ENCODE measurements around the gene RPL39. TPM values are rescaled to one million over a fixed set of nuclear protein-coding genes. Genes with fewer than 3 reads are reported as not detected.

The RPL39 gene
- total RNA-seq, 2 donors from 2014 or later, result 497 to 592 TPM

DNA sequence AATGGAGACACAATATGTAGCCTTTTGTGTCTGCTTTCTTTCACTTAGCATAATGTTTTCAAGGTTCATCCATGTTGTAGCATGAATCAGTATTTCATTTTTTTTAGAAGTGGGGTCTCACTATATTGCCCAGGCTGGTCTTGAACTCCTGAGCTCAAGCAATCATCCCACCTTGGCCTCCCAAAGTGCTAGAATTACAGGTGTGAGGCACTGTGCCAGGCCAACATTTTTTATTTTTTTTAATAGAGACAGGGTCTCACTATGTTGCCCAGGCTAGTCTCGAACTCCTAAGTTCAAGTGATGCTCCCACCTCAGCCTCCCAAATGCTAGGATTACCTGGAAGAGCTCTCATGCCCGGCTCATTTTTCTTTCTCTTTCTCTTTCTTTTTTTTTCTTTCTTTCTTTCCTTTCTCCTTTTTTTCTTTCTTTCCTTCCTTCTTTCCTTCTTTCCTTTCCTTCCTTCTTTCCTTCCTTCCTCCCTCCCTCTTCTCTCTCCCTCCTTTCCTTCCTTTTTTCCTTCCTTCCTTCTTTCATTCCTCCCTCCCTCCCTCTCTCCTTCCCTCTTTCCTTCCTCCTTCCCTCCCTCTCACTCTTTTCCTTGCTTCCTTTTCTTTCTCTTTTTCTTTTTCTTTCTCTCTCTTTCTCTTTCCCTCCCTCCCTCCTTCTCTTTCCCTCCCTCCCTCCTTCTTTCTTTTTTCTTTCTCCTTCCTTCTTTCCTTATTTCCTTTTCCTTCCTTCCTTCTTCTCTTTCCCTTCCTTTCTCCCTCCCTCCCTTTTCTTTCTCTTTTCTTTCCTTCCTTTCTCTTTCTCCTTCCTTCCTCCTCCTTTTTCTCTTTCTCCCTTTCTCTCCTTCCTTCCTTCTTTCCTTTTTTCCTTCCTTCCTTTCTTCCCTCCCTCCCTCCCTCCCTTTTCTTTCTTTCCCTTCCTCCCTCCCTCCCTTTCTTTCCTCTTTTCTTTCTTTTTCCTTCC, 10.1 kb upstream of the RPL39 start:
- no peaks in the 10 kb centered on the region for H3K27me3 ChIP-seq
- DNase-seq, result no peak
- H3K36me3 ChIP-seq (replicated peaks in 1 of 2; ENCODE audit: insufficient read depth in 1 of 2, low read depth in 2 of 2), result no peaks in the 10 kb centered on the region
- no peak for TF ChIP-seq POLR2A (IDR thresholded peaks at IDR 0.05)
- H3K9me3 ChIP-seq, result no peaks in the 10 kb centered on the region
- intact Hi-C loops (cut with DNase I), result no loop called here
- H3K27ac ChIP-seq, result no peak overlapping the region
- H3K4me3 ChIP-seq, result no peak overlapping the region
- WGBS, 2 donors, result 94 to 100% methylated on average over 1 to 2 of the region's 2 CpGs
- no peaks in the 10 kb centered on the region for H3K4me1 ChIP-seq
- ATAC-seq, result no peak

- intact Hi-C loops (cut with DNase I), result no loop called here
- Histone ChIP-seq H3K9me3 (no peaks in the 10 kb centered on the region), H3K36me3 (replicated peaks in 1 of 2; ENCODE audit: insufficient read depth in 1 of 2, low read depth in 2 of 2) (no peaks in the 10 kb centered on the region), H3K27ac (peak overlapping the region; percentile 25 to 97 (median 90)), H3K4me1 (peaks cover 34% of the 10 kb centered on the region), H3K27me3 (no peaks in the 10 kb centered on the region), H3K4me3 (peak overlapping the region in 1 of 2 donors; percentile 56)
- peak in 3 of 4 donors; percentile 19 to 35 (median 31) for DNase-seq
- peak; percentile 45 for ATAC-seq
- WGBS, 2 donors, result 0 to 8% methylated on average over 6 to 29 of the region's 31 CpGs
- TF ChIP-seq POLR2A (IDR thresholded peaks at IDR 0.05), result no peak
- TF ChIP-seq CTCF (IDR thresholded peaks at IDR 0.05), result no peak
These were observed 423 bp downstream of the RPL39 start for GRCh38 chrX:119790977-119791436.

GRCh38 chrX:119784747-119785446, 6.5 kb downstream of the RPL39 start:
- peak; percentile 11 to 40 (median 21) for DNase-seq
- Histone ChIP-seq H3K4me3 (no peak overlapping the region), H3K4me1 (peaks cover 30% of the 10 kb centered on the region), H3K36me3 (replicated peaks in 1 of 2; ENCODE audit: insufficient read depth in 1 of 2, low read depth in 2 of 2) (no peaks in the 10 kb centered on the region), H3K27ac (no peak overlapping the region), H3K9me3 (no peaks in the 10 kb centered on the region), H3K27me3 (no peaks in the 10 kb centered on the region)
- intact Hi-C loops (cut with DNase I), result no loop called here
- WGBS, 2 donors, result 74 to 75% methylated on average over 4 to 12 of the region's 14 CpGs
- TF ChIP-seq CTCF (IDR thresholded peaks at IDR 0.05), result peak in 4 of 7 experiments; percentile 20 to 34 (median 30)
- TF ChIP-seq POLR2A (IDR thresholded peaks at IDR 0.05), result no peak
- ATAC-seq, result no peak

- intact Hi-C loops (cut with DNase I), result no loop called here
- Histone ChIP-seq H3K36me3 (replicated peaks in 1 of 2; ENCODE audit: insufficient read depth in 1 of 2, low read depth in 2 of 2) (no peaks in the 10 kb centered on the region), H3K27me3 (no peaks in the 10 kb centered on the region), H3K27ac (no peak overlapping the region), H3K4me1 (peaks cover 11% of the 10 kb centered on the region), H3K9me3 (no peaks in the 10 kb centered on the region), H3K4me3 (no peak overlapping the region)
- no peak for ATAC-seq
- TF ChIP-seq CTCF (IDR thresholded peaks at IDR 0.05) (no peak), POLR2A (IDR thresholded peaks at IDR 0.05) (no peak)
- peak in 1 of 4 donors; percentile 10 for DNase-seq
- WGBS, 2 donors, result 79 to 90% methylated on average over 1 to 5 of the region's 5 CpGs
These were observed 8.4 kb downstream of the RPL39 start for GRCh38 chrX:119783026-119783425.

- no peaks in the 10 kb centered on the region for H3K36me3 ChIP-seq (replicated peaks in 1 of 2; ENCODE audit: insufficient read depth in 1 of 2, low read depth in 2 of 2)
- intact Hi-C loops (cut with DNase I), result no loop called here
- no peaks in the 10 kb centered on the region for H3K9me3 ChIP-seq
- DNase-seq, result no peak
- H3K4me3 ChIP-seq, result no peak overlapping the region
- H3K27ac ChIP-seq, result no peak overlapping the region
- WGBS, 2 donors, result 79 to 90% methylated on average over 5 of the region's 5 CpGs
- no peaks in the 10 kb centered on the region for H3K27me3 ChIP-seq
- TF ChIP-seq CTCF (IDR thresholded peaks at IDR 0.05) (no peak), POLR2A (IDR thresholded peaks at IDR 0.05) (no peak)
- no peak for ATAC-seq
- no peaks in the 10 kb centered on the region for H3K4me1 ChIP-seq
These were observed 12.6 kb downstream of the RPL39 start for GRCh38 chrX:119778829-119779228.

All from body of pancreas (tissue), 4 donors.